ENCODE measurements around the gene XKRX.
A peak's percentile ranks its signal among the peaks of the same experiment; 100 is the strongest.

Gene XKRX

DNA sequence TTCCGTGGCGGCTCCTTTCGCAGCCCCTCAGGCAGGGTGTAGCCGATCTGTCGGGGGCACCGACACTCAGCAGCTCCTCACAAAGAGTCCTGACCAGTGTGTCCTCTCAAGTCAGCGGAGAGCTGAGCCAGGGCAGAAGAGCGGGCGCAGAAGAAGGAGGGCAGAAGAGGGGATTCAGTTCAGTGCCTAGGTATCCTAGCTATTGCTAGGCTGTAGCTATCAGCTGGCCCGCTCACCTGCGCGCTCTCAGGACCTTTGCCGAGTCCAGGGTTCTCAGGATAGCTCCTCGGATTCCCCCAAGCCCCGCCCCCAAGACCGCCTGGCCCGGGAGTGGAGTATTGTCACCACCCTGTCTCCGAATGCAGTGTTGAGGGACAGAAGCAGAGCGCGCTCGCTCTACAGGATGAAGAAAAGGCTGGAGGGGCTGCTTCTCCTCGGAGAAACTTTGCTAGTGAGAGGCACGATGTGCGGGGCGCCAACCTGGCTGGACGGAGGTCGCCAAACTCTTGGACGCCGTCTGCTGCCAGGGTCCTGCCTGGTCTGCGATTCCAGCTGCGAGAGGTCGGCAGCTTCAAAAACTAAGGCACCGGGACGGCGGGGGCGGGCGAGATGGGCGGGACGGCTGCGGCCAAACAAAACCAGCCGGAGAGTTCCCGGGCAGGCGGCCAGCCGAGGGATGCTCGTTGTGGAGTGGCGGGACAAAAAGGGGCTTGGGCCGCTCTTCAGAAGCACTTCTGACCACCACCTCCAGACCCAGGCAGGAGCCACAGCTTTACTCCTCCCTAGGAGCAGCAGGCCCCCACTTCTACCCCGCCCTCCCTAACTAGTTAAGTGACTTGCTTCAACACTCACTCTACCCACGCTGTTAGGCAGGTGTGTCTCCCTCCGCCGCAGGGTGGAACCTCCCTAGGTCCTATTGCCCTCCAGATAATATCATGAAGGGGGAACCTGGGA, at the start of gene XKRX:
TSS of gene XKRX (minus strand) at position 258 of the 954 bp plus-strand sequence. CDS start 613 bp downstream, outside the sequence.
- DNase-seq, result peak; percentile 13

DNA sequence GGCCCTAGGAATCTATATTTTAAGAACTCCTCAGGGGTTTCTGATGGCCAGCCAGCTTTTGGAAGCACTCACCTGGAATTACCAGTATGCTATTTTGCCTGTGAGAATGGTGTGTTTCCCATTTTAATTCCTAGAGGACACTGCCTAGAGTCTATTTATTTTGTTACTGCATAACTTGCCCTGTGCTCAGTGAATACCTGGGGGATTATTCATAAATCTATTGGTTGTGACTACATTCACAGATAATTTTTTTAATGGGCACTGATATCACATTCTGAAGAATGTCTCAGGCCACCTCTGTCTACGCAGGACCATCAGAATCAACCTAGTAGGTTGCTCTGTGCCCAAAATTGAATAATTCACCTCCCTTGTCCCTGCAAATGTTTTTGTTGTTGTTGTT, 47.5 kb upstream of the XKRX start:
- DNase-seq, result no peak

DNA sequence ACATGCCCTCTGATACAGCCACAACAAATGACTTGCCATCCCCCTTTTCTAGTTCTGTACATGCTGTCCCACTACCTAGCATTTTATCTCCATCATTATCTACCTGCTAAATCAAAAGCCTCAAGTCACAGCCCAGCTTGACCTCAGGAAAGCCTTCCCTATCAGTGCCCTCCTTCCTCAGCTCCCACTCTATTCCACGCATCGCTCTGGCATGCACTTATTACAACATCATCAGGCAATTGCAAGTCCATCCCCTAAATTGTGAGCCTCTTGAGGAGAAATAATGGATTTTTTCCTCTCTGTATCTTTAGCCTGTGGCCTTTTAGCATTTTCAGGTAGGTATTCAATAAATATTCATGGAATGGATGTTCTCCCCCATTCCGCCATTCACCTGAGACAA, 46.5 kb upstream of the XKRX start:
- DNase-seq, result no peak

DNA sequence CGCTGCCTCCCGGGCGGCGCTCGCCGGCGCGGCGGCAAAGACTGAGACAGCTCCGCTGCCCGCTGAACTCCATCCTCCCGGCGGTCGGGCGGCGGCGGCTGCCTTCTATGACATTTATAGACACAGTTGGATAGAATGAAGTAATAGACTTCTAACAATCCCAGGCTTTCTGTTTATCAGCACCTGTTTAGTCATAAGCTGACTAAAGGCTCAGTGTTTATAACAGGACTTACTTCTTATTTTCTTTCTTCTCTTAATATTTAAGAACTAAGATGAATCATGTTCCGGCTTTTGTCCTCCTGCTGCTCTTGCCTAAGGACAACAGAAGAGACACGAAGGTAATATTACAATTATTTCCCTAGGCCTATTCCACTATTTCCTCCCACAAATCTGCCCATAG, 44.7 kb upstream of the XKRX start:
- no peak for DNase-seq

DNA sequence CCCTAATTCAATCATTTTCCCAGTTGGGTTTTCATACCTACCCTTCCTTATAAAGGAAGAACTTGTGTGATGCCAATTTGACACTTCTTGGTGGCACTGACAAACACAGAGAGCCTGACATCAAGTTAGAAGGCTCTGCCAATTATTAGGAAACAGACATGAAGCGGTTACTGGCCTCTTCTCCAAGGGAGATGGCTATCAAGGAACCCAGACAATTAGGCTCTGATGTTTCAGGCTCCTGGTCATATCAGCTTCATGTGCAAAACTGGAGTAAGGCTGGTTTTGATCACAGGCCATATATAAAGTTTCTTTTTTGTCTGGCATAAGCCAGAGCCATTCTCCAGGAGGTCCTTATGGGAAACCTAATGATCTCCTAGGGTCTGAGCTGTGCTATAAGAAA, 41.2 kb upstream of the XKRX start:
- no peak for DNase-seq

DNA sequence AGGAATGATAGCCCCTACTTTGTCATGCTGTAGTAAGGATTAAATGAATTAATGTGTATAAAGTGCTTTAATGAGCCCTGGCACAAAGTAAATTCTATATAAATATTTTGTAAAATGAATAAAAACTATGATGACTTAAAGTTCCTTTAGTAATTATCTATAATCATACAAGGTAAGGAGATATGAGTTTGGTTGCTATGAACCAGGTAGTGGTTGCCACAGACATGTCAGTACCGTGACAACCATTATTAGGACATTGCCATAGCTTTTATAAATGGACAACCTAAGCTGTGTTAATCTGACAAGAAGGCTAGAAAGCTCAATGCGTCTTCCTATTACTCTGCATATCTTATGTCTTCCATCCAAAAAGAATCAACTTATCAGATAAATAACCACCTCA, 40.7 kb upstream of the XKRX start, which contains the start of gene ARL13A:
TSS of gene ARL13A (plus strand) at position 301 of the 400 bp plus-strand sequence. CDS start 3,982 bp downstream, outside the sequence.
- no peak for DNase-seq

DNA sequence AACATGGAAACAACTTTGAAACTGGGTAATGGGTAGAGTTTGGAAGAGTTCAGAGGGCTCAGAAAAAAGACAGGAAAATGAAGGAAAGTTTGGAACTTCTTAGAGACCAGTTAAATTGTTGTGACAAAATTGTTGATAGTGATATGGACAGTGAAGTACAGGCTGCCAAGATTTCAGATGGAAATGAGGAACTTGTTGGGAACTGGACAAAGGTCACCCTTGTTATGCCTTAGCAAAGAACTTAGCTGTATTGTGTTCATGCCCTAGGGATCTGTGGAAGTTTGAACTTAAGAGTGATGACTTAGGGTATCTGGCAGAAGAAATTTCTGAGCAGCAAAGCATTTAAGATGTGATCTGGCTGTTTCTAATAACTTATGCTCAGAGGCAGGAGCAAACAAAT, 35.6 kb upstream of the XKRX start:
- DNase-seq, result no peak

DNA sequence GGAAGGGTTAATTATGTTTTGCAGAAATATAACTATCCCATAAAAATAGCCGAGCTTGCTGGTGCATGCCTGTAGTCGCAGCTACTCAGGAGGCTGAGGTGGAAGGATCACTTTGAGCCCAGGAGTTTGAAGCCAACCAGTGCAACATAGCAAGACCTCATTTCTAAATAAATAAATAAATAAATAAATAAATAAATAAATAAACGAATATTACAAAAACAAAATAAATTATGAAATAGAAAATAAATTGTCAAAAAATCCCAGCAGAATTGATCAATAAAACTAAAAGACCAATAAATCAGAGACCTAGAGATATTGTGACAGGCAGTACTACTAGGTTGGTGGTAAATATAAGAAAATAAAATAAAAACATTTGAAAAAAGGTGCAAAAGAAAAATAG, 34.1 kb upstream of the XKRX start:
- no peak for DNase-seq

DNA sequence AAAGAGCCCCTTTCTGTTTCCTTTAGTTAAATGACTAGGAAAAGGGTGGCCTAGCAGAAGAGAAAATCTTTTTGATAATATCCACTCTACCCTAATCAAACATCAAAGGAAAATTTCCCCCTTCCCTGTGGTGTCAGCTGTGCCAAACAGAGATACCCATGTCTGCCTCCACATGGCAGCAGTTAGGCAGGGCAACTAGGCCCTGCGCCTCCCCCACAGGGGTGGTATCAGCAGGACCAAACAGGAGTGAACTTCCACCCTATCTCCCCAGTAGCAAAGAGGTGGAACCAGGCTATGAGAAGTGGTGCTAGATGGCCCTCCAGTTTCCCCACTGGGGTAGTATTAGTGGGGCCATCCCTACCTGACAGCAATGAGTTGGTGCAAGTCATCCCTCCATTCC, 19.8 kb upstream of the XKRX start:
- no peak for DNase-seq

DNA sequence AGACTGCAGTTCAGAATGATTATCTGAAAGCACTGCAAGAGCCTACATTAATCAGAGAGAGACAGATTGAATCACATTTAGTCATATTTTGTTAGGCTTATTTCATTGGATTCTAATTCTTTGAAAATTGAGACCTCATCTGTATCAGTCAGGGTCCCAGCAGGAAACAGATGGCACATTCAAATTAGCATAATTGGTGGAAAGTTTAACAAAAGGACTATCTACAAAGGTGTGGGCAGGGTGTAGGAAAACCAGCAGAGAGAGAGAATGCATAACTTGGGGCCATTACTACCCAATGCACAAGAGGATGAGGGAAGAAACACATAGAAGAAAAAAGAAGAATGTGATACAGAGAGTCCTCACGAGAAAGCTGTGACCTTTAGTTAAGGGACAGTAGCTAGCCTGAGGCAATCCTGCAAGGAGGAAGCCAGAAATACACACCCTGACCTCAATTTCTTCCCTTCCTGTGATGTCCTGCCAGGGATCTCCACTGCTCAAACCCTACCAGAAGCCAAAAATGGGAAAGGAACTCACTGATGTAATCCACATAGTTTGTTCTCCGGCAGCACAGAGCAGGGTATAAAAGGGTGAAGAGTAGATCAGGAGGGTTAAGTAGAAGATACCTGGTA, 17.7 kb upstream of the XKRX start:
- DNase-seq, result peak; percentile 0

DNA sequence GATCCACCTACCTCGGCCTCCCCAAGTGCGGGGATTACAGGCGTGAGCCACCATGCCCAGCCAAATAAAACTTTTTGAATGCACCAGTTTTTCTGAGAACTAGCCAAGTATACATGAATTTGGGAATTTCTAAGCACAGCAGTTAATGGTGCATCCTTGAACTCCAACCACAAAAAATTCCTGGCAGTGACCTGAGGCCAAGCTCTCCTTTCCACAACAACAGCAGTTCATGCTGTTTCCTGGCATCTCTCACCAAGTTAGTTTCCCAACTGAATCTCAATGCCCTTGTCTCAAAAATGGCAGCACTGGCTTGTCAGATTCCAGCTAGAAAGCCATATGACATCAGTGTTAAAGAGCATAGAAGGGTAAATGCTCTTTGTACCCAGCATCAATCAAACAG, 15.9 kb upstream of the XKRX start:
- no peak for DNase-seq

DNA sequence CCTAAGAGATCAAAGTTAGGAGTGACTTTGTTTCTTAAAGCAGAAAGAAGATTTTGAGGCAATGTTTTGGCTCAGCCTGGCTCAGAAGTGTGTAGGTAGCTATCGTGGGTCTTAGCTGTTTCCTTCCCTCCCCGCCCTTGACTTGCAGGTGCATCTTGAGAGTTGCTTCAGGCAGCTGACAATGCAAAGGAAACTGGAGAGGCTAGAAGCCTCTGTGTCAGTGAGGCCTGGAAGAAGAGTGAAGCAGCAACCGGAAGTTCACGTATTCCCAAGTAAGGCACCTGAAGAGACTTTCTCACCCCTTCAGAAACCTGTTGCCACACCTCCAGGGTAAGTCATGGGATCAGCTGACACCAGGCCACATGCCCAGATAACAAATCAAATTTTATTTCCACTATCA, 10.6 kb upstream of the XKRX start:
- DNase-seq, result no peak

DNA sequence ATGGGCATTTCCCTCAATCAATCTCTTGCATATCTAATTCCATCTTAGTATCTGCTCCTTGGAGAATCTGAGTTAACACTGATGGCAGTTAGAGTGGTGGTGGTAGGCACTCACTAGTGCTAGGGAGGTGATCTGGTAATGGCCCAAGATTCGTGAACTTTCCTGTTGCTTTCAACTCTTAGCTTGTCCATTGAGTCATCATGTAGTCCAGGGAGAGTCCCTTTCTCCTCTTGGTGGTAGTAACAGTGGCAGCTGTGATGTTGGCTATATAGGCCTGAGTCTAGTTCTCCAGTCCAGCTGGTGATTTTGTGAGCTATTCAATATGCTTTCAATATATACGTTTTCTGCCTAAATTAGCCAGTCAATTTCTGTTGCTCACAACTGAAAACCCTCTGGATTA, 7.0 kb upstream of the XKRX start:
- DNase-seq, result no peak

DNA sequence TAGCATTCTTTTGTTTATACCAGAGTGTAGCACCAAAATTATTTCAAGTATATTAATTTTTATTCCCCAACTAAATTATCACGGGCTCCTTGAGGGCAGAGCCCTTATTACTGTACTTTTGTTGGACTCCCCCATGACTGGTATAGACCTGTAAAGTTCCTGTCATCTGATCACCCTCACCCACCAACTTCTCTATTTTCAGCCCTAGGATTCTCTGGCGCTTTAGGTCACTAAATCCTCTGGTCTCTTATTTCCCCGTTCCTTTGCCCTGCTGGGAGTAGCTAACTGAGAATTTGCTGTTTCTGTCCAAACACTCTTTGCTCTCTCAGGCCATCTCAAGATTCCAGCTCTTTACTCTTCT, 3.2 kb upstream of the XKRX start:
- no peak for DNase-seq

DNA sequence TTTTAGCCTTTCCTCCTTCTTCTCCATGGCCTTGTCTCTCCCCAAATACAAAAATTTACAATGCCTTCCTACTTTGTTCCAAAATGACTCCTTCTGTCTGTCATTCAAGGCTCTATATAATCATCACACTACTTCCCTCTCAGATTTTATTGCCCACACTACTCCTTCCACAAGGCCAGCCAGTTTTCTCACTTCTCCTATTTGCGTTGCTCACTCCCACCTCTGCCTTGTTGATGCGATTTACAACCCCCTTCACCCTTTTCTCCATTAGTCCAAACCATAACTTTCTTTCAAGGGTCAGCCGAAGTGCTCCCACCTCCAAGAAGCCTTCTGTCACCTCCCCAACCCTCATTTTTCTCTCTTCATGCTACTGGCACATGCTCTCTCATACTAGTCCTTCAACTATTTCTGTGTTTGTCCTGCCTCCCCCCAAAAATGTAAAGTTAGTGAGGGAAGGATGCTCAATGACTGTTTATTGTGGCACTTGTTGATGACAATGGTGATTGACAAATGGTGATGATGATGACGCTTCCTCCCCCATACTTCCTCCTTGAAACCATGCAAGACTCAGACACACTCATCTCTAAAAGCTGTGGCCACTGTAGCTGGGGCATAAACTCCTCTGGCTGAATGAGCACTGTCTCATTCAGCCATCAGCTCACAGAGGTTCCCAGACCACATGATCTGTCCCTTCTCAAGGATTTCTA, 2.7 kb upstream of the XKRX start:
- no peak for DNase-seq

DNA sequence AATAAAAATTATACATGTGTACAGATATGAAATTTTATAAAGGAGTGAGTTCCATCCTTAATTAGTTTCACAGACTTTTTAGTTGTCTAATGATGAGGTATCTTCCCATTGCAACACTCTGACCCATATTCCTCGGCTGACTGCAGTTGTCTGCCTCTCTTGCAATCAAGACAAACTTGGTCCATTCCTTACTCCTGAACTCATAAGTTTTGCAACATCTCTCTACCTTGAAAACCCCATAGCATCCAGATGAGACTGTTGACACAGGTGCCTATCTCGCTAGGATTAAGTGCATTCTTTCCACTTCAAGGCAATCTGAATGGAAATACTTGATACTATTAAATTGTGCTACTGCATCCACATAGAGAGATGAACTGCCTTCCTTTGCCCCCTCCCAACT, 2.3 kb downstream of the XKRX start:
- DNase-seq, result no peak

DNA sequence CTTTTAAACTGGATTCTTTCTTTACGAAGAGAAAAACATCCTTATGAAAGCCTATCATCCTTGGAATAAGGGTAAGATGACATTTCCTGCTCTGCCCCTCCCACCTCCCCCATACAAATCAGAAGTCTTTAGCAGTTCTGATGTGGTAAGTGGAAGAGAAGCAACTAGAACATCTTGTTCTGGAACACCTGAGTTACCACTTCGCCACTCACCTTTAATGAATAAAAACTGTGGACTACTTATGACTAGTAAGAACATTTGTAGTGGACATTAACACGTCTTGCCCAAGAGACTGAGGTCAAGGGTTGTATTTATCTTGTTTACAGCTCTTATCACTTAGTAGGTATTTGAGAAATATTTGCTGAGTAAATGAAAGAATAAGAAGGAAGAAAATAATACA, 4.3 kb downstream of the XKRX start:
- DNase-seq, result no peak

DNA sequence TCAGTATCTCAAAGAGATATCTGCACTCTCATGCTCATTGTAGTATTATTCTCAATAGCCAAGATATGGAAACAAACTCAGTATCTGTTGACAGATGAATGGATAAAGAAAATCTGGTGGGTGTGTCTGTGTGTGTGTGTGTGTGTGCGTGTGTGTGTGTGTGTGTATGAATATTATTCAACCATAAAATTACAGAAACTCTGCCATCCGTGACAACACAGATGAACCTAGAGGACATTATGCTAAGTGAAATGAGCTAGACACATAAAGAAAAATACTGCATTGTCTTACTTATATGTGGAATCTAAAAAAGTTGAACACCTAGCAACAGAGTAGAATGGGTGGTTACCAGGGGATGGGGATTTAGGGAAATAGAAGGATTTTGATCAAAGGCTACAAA, 13.2 kb downstream of the XKRX start:
- DNase-seq, result no peak

DNA sequence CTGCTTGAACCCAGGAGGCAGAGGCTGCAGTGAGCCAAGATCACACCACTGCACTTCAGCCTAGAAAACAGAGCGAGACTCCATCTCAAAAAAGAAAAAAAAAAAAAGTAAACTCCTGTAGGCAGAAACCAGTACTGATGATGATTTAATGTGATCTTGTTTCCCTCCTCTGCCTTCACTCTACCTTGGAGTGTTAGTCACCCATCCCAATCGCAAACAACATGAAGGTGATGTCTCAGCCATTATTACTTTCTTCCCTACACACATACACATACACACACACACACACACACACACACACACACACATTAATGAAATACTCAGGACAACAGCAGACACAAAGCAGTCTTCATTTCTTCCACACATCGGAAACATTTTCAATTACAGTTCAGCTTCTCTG, 15.6 kb downstream of the XKRX start:
- no peak for DNase-seq

DNA sequence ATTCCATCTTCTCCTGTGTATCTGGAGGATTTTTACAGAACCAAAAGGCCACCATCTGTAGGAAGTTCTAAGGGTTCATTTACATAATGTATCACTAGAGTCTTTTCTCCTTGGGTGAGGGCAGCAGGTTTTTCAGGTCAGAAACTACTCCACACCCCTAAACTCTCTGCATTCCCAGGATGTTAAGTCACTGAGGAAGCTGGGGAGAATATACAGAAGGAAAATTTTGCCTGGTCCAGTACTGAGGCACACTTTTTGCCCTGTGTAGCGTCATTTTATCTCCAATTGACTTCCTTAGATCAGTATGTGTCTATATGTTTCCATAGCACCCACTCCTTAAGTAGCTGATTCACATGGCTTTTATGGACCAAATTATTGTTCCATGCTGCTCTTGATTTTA, 17.0 kb downstream of the XKRX start:
- no peak for DNase-seq

DNA sequence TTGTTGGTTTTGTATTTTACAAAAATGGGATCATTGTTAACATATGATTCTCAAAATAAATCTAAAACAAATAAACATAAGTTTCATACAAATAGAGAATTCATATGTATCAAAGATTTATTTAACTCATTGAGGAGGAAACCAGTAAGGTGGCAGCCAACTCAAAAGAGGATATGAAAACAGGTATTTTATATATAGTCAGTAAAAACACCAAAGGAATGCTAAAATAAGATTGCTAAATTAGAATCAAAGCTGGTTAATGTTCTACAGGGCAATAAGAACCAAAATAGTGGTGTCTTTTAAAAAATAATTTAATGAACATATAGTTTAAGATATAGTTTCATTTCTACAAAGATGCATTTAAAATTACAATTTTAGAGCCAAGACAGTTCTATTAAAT, 23.1 kb downstream of the XKRX start:
- DNase-seq, result no peak

DNA sequence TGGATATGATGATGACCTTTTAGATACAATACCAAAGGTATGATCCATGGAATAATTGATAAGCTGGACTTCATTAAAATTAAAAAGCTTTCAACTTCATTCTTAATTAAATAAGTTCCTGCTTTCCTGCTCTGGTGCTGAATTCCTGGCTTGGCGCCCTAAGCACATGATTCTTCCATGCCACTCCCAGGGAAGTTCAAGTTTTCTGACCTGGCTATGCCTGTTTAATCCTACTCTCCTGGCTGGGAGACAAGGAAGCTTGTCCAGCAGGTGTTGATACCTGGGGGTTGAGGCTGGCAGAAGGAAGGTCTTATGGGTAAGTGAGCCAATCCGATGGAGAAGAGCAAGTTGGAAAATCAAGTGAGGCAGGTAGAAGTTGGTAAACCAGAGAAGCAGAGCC, 24.3 kb downstream of the XKRX start:
- no peak for DNase-seq

DNA sequence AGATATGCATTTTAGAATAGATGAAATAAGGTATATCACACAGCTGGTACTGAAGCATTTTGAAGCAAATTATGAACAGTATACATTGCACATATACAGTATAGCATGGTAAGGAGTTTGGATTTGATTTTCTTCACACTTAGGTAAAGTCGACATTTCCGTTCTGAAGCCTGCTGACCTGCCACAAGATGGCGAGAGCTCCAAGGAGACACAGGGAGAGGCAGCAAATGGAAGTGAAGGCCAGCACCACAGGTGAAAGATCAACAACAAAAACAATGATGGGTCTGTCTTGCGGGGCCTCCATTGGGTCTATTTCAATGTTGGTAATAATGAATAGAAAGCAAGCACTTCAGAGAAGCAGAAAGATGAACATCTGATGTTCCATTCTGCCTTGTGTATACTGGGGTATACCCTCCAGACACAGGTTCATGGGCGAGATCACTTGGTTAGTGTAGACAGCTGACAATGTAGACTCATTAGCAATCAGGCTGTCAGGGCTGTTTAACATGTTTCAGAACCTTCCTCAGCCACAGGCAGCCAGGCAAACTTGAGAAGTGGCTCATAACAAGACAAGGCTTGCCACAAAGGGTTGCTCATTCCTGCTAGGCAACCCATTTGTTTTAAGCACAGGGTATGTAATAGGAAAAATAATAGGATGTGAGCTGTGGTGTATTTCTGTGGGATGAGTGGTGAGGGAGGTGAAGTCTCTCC, 33.2 kb downstream of the XKRX start:
- DNase-seq, result peak; percentile 4
